ENCODE measurements around the gene GTPBP3. TPM values are rescaled to one million over a fixed set of nuclear protein-coding genes. Genes with fewer than 3 reads are reported as not detected.
"Not testable (repeated sequence)": the region's sequence is repeated elsewhere in the genome, so short reads cannot be mapped to it uniquely, and the experiment has no call there.

The GTPBP3 gene
- total RNA-seq, 1 donor from 2014 or later, result 42.4 TPM

GRCh38 chr19:17340302-17340870 is 3.0 kb downstream of the GTPBP3 start:
- intact Hi-C loops (cut with micrococcal nuclease), result no loop called here

- intact Hi-C loops (cut with micrococcal nuclease), result no loop called here
These were observed 3.6 kb downstream of the GTPBP3 start for GRCh38 chr19:17340871-17341357.

GRCh38 chr19:17341386-17341785 is 4.0 kb downstream of the GTPBP3 start:
- intact Hi-C loops (cut with micrococcal nuclease), result no loop called here

GRCh38 chr19:17341845-17342244 is 4.5 kb downstream of the GTPBP3 start:
- intact Hi-C loops (cut with micrococcal nuclease), result no loop called here

- intact Hi-C loops (cut with micrococcal nuclease), result loop anchor here (1.0 kb wide), 1 partner anchor 40 kb away; no protein-coding TSS in a partner anchor
These were observed 8.8 kb downstream of the GTPBP3 start for GRCh38 chr19:17346109-17346671.

- intact Hi-C loops (cut with micrococcal nuclease), result no loop called here
These were observed 10.0 kb downstream of the GTPBP3 start for GRCh38 chr19:17347361-17347760.

GRCh38 chr19:17347877-17348276 is 10.5 kb downstream of the GTPBP3 start:
- intact Hi-C loops (cut with micrococcal nuclease), result no loop called here

- intact Hi-C loops (cut with micrococcal nuclease), result no loop called here
These were observed 11.3 kb downstream of the GTPBP3 start for GRCh38 chr19:17348700-17349099.

GRCh38 chr19:17351815-17352435 is 14.6 kb downstream of the GTPBP3 start:
- intact Hi-C loops (cut with micrococcal nuclease), result no loop called here

- intact Hi-C loops (cut with micrococcal nuclease), result no loop called here
These were observed 15.4 kb downstream of the GTPBP3 start for GRCh38 chr19:17352608-17353280.

- intact Hi-C loops (cut with micrococcal nuclease), result no loop called here
These were observed 16.0 kb downstream of the GTPBP3 start for GRCh38 chr19:17353386-17353785.

- intact Hi-C loops (cut with micrococcal nuclease), result no loop called here
These were observed 19.8 kb downstream of the GTPBP3 start for GRCh38 chr19:17357078-17357666.

- intact Hi-C loops (cut with micrococcal nuclease), result no loop called here
These were observed 20.4 kb downstream of the GTPBP3 start for GRCh38 chr19:17357724-17358123.

- intact Hi-C loops (cut with micrococcal nuclease), result no loop called here
These were observed 21.0 kb downstream of the GTPBP3 start for GRCh38 chr19:17358395-17358794.

- intact Hi-C loops (cut with micrococcal nuclease), result no loop called here
These were observed 22.8 kb downstream of the GTPBP3 start for GRCh38 chr19:17359905-17360800.

GRCh38 chr19:17363852-17364605 is 26.7 kb downstream of the GTPBP3 start:
- intact Hi-C loops (cut with micrococcal nuclease), result not testable (repeated sequence)

- intact Hi-C loops (cut with micrococcal nuclease), result no loop called here
These were observed 28.0 kb downstream of the GTPBP3 start for GRCh38 chr19:17365361-17365760.

GRCh38 chr19:17370026-17370587 is 32.8 kb downstream of the GTPBP3 start:
- intact Hi-C loops (cut with micrococcal nuclease), result no loop called here

GRCh38 chr19:17376935-17377600 is 39.7 kb downstream of the GTPBP3 start, which contains the start of gene PLVAP:
Gene PLVAP, minus strand, starts transcription at chr19:17377342. Its CDS starts 54 bp downstream, at chr19:17377288.
- intact Hi-C loops (cut with micrococcal nuclease), result no loop called here
